ENCODE measurements around the gene DRC3.

DRC3 gene

DNA sequence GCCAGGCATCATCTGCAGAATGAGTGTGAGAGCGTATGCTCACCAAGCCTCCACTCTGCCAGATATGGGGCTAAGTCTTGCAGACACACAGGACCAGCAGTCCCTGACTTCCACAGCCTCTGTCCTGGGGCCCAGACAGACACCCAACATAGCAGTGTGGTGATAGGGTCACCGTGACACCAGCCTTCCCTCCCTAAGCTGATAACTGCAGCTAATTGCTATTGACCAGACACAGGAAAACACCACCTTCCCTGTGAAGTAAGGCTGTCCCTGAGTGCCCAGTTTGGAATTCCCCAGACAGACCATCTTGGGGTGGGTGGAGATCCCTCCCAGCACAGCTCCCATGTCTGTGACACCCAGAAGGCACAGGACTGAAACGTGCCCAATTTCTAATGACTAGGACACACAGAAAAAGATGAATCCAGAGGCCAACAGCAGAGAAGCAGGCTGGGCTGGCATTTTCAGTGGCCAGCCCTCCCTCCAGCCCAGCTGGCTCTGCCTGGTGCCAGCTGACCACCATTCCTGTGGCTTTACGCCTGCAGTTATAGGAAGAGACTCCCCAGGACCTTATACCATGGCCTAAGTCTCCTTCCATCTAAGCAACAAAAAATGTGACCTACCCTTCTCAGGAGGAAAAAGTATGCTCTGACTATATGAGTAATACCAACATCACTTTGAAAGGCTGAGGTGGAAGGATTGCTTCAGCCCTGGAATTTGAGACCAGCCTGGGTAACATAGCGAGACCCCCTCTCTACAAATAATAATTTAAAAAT lies 36.0 kb downstream of the DRC3 start:
- H3K4me2 ChIP-seq, result no peak overlapping the region
- no peak overlapping the region for H3K9ac ChIP-seq
- H3K27ac ChIP-seq, result no peak overlapping the region
- no peaks in the 10 kb centered on the region for H3K27me3 ChIP-seq
- peaks cover 0 to 7% (median 0%) of the 10 kb centered on the region in 11 experiments; a peak in 7 of 22 replicates for H3K9me3 ChIP-seq (replicated peaks in 1 of 11)
- peaks cover 0 to 17% (median 7%) of the 10 kb centered on the region in 10 experiments; a peak in 13 of 20 replicates for H3K4me1 ChIP-seq
- no peak overlapping the region for H3K4me3 ChIP-seq
- peaks cover 7 to 59% (median 42%) of the 10 kb centered on the region in 11 experiments; a peak in 18 of 22 replicates for H3K36me3 ChIP-seq
- peaks cover 0 to 9% (median 0%) of the 10 kb centered on the region in 11 experiments; a peak in 5 of 22 replicates for H4K20me1 ChIP-seq
- TF ChIP-seq Cebpa-rat (IDR thresholded peaks at IDR 0.05), result no peak

DNA sequence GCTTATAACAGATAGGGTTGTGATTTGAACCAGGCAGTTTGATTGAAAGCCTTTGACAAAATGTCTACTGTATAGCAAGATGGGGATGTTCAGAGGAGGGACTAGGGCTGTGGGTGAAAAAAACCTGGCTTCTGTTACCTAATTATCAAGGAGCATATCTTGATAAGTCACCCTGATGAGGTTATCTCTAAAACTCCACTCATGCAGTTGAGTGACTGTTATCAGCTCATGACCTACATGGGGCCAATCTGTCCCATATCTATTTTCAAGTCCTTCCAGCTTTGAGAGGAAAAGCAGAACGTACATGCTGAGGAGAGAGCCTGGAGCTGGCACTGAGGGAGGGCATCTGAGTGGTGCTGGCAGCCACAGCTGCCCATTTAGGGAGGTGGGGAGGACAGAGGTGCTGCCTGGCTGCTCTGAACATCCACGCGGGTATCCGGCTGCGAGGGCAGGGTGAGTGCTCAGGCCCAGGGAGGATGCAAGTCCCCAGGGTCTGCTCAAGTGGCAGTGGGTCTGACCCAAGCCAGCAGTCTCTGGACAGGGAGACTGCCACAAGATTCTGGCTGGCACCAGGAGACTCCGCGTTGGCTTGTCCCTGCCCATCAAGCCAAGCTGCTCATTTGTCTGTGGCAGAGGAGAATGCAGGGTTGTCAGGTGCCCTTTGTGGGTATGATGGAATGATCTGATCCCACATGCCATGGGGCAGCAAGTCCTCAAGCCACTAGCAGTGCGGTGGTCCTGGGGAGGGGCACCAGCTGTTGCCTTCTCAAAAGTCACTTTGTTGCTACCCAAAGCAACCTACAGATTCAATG lies 37.2 kb downstream of the DRC3 start:
- H3K9me3 ChIP-seq (replicated peaks in 1 of 11), result peaks cover 0 to 7% (median 0%) of the 10 kb centered on the region in 11 experiments; a peak in 7 of 22 replicates
- no peak overlapping the region for H3K4me2 ChIP-seq
- no peak overlapping the region for H3K9ac ChIP-seq
- H3K4me3 ChIP-seq, result no peak overlapping the region
- H3K4me1 ChIP-seq, result peaks cover 0 to 14% (median 1%) of the 10 kb centered on the region in 10 experiments; a peak in 8 of 20 replicates
- H3K36me3 ChIP-seq, result peaks cover 7 to 69% (median 42%) of the 10 kb centered on the region in 11 experiments; a peak in 18 of 22 replicates
- TF ChIP-seq Cebpa-rat (IDR thresholded peaks at IDR 0.05), result no peak
- no peaks in the 10 kb centered on the region for H3K27me3 ChIP-seq
- H4K20me1 ChIP-seq, result peaks cover 0 to 6% (median 0%) of the 10 kb centered on the region in 11 experiments; a peak in 5 of 22 replicates
- H3K27ac ChIP-seq, result no peak overlapping the region

DNA sequence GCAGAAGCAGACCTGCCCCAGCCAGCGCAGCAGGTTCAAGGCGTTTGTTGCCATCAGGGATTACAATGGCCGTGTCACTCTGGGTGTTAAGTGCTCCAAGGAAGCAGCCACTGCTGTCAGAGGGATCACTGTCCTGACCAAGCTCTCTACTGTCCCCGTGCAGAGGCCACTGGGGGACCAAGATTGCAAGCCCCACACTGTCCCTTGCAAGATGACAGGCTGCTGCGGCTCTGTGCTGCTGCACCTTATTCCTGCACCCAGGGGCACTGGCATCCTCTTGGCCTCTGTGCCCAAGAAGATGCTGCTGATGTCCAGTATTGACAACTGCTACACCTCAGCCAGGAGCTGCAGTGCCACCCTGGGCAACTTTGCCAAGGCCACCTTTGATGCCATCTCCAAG lies 38.6 kb downstream of the DRC3 start:
- no peak for TF ChIP-seq Cebpa-rat (IDR thresholded peaks at IDR 0.05)
- Histone ChIP-seq H3K27me3 (no peaks in the 10 kb centered on the region), H3K9ac (no peak overlapping the region), H3K4me1 (peaks cover under 1 to 26% (median 16%) of the 10 kb centered on the region in 10 experiments; a peak in 18 of 20 replicates), H3K9me3 (replicated peaks in 1 of 11) (peaks cover 0 to 7% (median 0%) of the 10 kb centered on the region in 11 experiments; a peak in 7 of 22 replicates), H3K27ac (no peak overlapping the region), H3K4me3 (no peak overlapping the region), H3K4me2 (no peak overlapping the region), H4K20me1 (peaks cover 0 to 7% (median 0%) of the 10 kb centered on the region in 11 experiments; a peak in 5 of 22 replicates), H3K36me3 (peaks cover 7 to 79% (median 42%) of the 10 kb centered on the region in 11 experiments; a peak in 18 of 22 replicates)

DNA sequence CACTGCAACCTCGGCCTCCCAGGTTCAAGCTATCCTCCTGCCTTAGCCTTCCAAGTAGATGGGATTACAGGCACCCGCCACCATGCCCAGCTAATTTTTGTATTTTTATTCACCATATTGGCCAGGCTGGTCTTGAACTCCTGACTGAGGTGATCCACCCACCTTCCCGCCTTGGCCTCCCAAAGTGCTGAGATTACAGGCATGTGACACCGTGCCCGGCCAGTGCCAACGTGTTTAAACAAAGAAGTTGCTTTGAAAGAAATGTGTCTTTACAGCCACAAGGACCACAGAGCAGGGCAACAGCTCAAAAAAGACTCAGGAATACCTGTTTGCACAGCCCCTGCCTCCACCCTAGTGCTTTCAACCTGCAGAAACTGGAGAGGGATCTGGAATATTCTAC lies 41.3 kb downstream of the DRC3 start:
- no peak overlapping the region for H3K4me2 ChIP-seq
- H3K9ac ChIP-seq, result no peak overlapping the region

DNA sequence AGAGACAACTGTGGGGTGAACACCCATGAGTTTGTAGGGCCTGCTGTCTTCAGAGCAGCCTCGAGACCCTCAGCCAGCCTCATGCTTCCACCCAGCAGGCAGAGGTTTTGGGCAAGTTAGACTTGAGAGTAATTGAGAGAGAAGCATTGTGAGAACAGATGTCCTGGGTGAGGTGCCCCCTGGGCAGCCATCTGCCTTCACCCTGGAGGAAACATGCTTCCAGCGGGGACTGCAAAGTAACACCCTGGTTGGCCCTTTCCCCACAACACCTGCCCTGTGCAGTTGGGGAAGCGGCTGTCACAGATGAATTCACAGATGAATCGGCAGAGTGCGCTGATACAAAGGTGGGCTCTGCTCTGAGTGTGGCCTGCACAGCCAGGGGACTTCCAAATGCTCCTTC lies 42.9 kb downstream of the DRC3 start:
- peaks cover 0 to 19% (median 6%) of the 10 kb centered on the region in 11 experiments; a peak in 11 of 22 replicates for H4K20me1 ChIP-seq
- no peak overlapping the region for H3K4me3 ChIP-seq
- H3K36me3 ChIP-seq, result peaks cover 7 to 49% (median 17%) of the 10 kb centered on the region in 11 experiments; a peak in 19 of 22 replicates
- peak overlapping the region in 2 of 11 experiments; percentile 16 to 19; a peak in 3 of 22 replicates for H3K27ac ChIP-seq
- no peak for TF ChIP-seq Cebpa-rat (IDR thresholded peaks at IDR 0.05)
- peak overlapping the region in 8 of 11 experiments; percentile 65 to 89 (median 78); a peak in 16 of 22 replicates for H3K4me2 ChIP-seq
- peaks cover 0 to 5% (median 0%) of the 10 kb centered on the region in 11 experiments; a peak in 7 of 22 replicates for H3K9me3 ChIP-seq (replicated peaks in 1 of 11)
- H3K27me3 ChIP-seq, result no peaks in the 10 kb centered on the region
- H3K4me1 ChIP-seq, result peaks cover 35 to 59% (median 51%) of the 10 kb centered on the region in 10 experiments
- H3K9ac ChIP-seq, result no peak overlapping the region

More for the DNA sequence above, 41.3 kb downstream of the DRC3 start:
- TF ChIP-seq Cebpa-rat (IDR thresholded peaks at IDR 0.05), result no peak
- Histone ChIP-seq H4K20me1 (peaks cover 0 to 19% (median 7%) of the 10 kb centered on the region in 11 experiments; a peak in 11 of 22 replicates), H3K4me1 (peaks cover 27 to 46% (median 43%) of the 10 kb centered on the region in 10 experiments), H3K4me3 (no peak overlapping the region), H3K27ac (no peak overlapping the region), H3K36me3 (peaks cover 3 to 55% (median 26%) of the 10 kb centered on the region in 11 experiments; a peak in 18 of 22 replicates), H3K9me3 (replicated peaks in 1 of 11) (peaks cover 0 to 7% (median 0%) of the 10 kb centered on the region in 11 experiments; a peak in 7 of 22 replicates), H3K27me3 (no peaks in the 10 kb centered on the region)

DNA sequence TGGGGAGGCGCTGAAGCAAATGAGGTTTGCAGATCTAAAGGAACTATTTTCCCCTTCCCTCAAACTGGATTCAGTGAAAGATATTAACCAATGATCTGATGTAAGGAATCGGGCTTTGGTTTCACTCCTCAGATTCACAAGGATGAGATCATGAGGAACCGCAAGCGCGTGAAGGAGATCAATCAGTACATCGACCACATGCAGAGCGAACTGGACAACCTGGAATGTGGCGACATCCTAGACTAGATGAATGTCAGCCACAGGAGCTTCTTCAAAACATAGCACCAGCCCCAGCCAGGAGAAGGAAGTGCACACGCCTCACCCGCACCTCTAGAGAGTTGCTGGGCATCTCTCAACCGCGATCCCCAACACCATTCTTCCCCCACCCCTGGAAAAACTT lies 43.8 kb downstream of the DRC3 start:
- Histone ChIP-seq H3K27me3 (no peaks in the 10 kb centered on the region), H3K4me2 (peak overlapping the region; percentile 40 to 94 (median 79); a peak in 20 of 22 replicates), H4K20me1 (peaks cover 0 to 19% (median 6%) of the 10 kb centered on the region in 11 experiments; a peak in 11 of 22 replicates), H3K27ac (0 out of 22 replicates have a peak overlapping the region, but pooled peaks of 2 of the 11 experiments have one; percentile 24), H3K4me3 (no peak overlapping the region), H3K9ac (peak overlapping the region in 1 of 11 experiments; percentile 35; a peak in 1 of 22 replicates), H3K4me1 (peaks cover 35 to 59% (median 51%) of the 10 kb centered on the region in 10 experiments), H3K36me3 (peaks cover 9 to 50% (median 19%) of the 10 kb centered on the region in 11 experiments), H3K9me3 (replicated peaks in 1 of 11) (no peaks in the 10 kb centered on the region)
- no peak for TF ChIP-seq Cebpa-rat (IDR thresholded peaks at IDR 0.05)

DNA sequence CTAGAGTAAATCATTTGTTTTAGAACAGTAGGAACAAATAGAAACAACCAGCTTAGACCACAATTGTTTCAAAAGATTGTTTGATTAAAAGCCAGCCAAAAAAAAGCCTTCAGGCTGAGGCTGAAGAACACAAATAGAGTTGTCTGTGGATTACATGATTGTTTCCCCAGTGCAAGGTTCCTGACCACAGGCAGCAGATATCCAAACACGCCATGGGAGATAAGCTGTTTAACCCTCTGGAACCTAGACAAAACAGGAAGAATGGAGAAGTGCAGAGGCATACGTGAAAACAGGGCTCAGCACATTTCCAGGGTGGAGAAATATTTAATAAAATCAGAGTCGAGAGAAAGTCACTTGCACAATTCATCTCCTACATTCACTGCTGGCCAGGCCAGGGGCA lies 45.3 kb downstream of the DRC3 start:
- Histone ChIP-seq H3K36me3 (peaks cover 11 to 59% (median 24%) of the 10 kb centered on the region in 11 experiments; a peak in 21 of 22 replicates), H3K4me1 (peaks cover 35 to 62% (median 51%) of the 10 kb centered on the region in 10 experiments), H3K27me3 (no peaks in the 10 kb centered on the region), H3K4me2 (peak overlapping the region; percentile 74 to 95 (median 86)), H3K4me3 (peak overlapping the region in 1 of 10 experiments; percentile 11; a peak in 1 of 20 replicates), H4K20me1 (peaks cover 0 to 19% (median 6%) of the 10 kb centered on the region in 11 experiments; a peak in 11 of 22 replicates), H3K9me3 (replicated peaks in 1 of 11) (no peaks in the 10 kb centered on the region), H3K27ac (peak overlapping the region in 10 of 11 experiments; percentile 24 to 74 (median 54); a peak in 19 of 22 replicates), H3K9ac (peak overlapping the region; percentile 3 to 64 (median 43); a peak in 16 of 22 replicates)
- no peak for TF ChIP-seq Cebpa-rat (IDR thresholded peaks at IDR 0.05)

DNA sequence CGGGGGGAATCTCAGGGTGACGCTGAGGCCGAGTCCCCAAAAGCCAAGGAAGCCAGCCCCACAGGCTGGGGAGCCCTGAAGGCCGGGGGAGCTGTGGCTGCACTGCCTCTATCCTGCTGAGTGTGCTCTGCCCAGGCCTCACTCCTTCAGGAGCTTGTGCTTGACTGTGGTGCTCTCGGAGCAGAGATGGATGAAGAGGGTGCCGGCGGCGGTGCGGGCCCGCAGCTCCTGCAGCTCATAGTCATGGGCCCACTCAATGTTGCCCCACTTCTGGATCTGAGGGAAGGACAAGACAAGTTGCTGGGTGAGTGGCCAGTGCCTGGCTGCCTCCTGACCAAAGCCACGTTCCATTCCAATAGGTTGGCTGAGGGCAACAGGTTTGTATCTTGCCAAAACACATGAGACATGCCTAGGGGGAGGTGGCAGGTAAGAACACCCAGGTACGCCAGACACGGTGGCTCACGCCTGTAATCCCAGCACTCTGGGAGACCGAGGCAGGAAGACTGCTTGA lies 45.8 kb downstream of the DRC3 start:
- peaks cover 35 to 66% (median 51%) of the 10 kb centered on the region in 10 experiments for H3K4me1 ChIP-seq
- peak overlapping the region in 1 of 10 experiments; percentile 11; a peak in 1 of 20 replicates for H3K4me3 ChIP-seq
- H3K4me2 ChIP-seq, result peak overlapping the region; percentile 74 to 95 (median 86)
- peak overlapping the region in 10 of 11 experiments; percentile 24 to 74 (median 54); a peak in 18 of 22 replicates for H3K27ac ChIP-seq
- H3K9me3 ChIP-seq (replicated peaks in 1 of 11), result no peaks in the 10 kb centered on the region
- no peak for TF ChIP-seq Cebpa-rat (IDR thresholded peaks at IDR 0.05)
- peak overlapping the region in 10 of 11 experiments; percentile 3 to 64 (median 46); a peak in 14 of 22 replicates for H3K9ac ChIP-seq
- H3K36me3 ChIP-seq, result peaks cover 11 to 59% (median 24%) of the 10 kb centered on the region in 11 experiments; a peak in 21 of 22 replicates
- peaks cover 0 to 19% (median 6%) of the 10 kb centered on the region in 11 experiments; a peak in 11 of 22 replicates for H4K20me1 ChIP-seq
- H3K27me3 ChIP-seq, result no peaks in the 10 kb centered on the region

Measured in BLaER1 treated with 17β-estradiol and CSF1 and Interleukin-3, amounts not matched to agents 10 nM and 100 nM (cell line).